GM18909 (cell line): ENCODE results near the gene STX17.

Experiments used
- ATAC-seq: cut with Tn5 transposase; IDR thresholded peaks from one replicate; pipeline ENCODE4 v1.9.1; 2021; ENCODE audit warnings: mild to moderate bottlenecking; ENCODE audit not compliant: unreplicated experiment, poor library complexity

Gene STX17

DNA sequence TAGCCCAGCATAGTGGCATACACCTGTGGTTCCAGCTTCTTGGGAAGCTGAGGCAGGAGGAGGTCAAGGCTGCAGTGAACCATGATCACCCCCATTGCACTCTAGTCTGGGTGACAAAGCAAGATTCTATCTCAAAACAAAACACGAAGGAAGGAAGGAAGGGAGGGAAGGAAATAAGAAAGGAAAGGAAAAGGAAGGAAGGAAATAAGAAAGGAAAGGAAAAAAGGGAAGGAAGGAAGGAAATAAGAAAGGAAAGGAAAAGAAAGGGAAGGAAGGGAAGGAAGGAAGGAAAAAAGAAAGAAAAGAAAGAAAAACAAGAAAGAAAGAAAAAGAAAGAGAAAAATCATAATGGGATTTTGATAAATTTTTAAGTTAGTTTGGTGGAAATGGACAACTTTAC, 3.1 kb upstream of the STX17 start:
- no peak for ATAC-seq

DNA sequence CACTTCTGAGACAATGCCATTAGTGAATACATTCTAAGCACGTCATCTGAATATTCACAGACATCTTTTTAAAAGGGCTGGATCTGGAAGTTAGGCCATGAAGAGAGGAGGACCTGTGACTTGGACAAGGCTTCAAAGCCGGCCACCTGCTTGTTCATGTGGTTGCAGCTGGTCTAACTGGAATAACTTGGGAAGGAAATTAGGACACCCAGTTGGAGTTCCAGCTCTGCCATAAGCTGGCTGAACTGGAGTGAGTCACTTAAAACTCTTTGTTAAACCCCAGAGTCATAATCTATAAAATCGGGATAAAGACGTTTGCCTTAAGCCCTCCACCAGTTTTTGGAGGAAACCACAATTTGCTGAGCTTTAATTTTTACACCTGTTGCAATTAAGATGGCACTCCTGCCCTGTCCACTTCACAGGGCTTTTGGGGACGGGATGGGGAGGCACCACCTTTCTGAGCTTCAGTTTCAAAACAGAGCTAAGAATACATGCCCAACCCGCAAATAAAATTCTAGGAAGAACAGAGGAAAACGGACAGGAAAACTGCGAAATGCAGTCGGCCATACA, 536 bp upstream of the STX17 start:
- ATAC-seq, result peak; percentile 1

DNA sequence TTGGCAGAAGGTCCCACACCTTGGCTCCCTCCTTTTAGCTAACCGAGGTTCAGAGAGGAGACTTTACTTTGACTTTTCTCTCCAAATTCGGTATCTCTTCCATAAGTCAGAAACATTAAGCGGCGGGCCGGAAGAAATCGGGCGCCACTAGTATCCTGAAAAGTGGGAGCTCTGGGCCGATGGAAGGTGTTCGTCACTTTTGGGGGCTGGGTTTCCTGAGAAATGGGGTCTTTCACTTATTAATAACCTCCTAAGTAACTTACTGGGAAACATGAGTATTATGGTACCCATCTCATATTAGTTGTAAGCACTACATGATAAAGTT, 716 bp downstream of the STX17 start:
- no peak for ATAC-seq

DNA sequence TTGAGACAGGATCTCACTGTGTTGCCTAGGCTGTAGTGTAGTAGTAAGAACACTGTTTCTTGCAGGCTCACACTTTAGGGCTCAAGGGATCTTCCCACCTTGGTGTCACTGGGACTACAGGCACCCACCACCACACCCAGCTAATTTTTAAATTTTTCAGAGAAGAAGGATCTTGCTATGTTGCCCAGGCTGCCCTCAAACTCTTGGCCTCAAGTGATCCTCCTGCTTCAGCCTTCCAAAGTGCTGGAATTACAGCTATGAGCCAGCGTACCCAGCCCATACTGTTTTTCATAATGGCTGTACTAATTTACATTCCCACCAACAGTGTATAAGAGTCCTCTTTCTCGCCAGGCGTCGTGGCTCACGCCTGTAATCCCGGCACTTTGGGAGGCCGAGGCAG, 5.1 kb downstream of the STX17 start:
- no peak for ATAC-seq

DNA sequence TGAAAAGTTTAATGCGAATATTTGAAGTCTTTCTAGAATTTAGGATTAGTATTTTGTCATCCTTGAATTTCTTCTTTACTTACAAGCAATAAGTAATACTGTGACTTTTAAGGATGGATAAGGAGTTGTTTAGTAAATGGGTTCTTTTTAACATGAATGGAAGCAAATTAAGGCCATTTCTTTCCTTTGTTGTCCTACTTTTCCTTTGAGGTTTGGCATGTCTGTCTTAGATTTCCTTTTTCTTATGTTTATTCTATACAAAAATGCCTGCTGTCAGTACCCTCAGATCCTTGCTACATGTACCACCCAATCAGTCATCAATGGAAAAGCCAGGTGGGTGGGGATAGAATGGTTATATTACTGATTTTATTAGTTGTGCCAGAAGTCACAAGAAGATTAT, 10.2 kb downstream of the STX17 start:
- ATAC-seq, result no peak

DNA sequence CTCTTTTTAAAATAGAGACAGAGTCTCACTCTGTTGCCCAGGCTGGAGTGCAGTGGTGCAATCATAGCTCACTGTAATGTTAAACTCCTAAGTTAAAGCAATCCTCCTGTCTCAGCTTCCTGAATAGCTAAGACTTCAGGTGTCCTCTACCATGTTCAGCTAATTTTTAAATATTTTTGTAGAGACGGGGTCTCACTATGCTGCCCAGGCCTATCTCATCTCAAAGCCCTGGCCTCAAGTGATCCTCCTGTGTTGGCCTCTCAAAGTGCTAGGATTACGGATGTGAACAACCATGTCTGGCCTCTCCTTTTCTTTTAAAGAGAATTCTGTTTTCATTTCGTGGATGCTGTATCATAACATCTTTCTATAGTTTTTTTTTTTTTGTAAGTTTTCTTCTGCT, 11.7 kb downstream of the STX17 start:
- no peak for ATAC-seq

- no peak for ATAC-seq
Observed at GRCh38 chr9:99919930-99920329, 13.5 kb downstream of the STX17 start.

- no peak for ATAC-seq
Observed at GRCh38 chr9:99921875-99922710, 15.6 kb downstream of the STX17 start.

DNA sequence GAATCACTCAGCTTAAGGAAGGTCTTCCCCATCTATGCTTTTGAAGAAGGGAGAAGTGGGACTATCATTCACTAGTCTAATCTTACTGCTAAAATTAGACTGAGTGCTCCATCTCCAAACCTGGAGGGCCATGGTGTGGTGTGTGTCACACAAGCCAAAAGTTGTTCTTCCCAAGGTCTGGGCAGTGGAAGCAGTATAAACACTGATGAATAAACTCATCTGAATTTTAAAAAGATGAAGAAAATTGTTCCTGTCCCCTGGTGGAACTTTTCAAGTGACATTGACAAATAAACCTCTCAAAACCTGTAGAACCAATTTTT, 16.2 kb downstream of the STX17 start:
- ATAC-seq, result no peak

DNA sequence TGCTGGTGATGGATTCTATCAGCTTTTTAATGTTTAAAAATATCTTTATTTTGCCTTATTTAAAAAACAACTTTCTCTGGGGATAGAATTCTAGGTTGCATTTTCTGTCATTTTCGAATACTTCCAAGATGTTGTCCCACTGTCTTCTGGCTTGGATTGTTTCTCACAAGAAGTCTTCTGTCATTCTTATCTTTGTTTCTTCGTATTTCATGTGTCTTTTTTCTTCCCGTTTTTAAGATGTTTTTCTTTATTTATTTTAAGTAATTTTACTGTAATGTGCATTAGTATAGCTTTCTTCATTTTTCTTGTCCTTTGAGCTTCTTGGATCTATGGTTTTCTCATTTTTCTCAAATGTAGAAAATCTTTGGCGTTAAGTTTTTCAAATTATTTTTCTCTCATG, 19.1 kb downstream of the STX17 start:
- ATAC-seq, result no peak

DNA sequence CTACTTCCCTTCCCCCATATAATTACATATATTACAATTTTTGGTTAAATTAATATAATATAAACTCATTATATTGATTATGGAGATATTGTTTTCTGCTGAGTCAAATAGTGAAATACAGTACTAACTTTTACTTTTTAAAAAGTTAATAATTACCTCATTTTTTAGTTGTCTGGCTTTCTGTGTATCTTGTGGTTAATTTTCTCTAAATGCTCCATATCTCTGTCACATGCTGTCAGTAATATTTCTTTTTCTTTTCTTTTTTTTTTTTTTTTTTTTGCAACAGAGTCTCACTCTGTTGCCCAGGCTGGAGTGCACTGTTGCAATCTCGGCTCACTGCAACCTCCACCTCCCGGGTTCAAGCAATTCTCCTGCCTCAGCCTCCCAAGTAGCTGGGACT, 23.2 kb downstream of the STX17 start:
- ATAC-seq, result no peak

DNA sequence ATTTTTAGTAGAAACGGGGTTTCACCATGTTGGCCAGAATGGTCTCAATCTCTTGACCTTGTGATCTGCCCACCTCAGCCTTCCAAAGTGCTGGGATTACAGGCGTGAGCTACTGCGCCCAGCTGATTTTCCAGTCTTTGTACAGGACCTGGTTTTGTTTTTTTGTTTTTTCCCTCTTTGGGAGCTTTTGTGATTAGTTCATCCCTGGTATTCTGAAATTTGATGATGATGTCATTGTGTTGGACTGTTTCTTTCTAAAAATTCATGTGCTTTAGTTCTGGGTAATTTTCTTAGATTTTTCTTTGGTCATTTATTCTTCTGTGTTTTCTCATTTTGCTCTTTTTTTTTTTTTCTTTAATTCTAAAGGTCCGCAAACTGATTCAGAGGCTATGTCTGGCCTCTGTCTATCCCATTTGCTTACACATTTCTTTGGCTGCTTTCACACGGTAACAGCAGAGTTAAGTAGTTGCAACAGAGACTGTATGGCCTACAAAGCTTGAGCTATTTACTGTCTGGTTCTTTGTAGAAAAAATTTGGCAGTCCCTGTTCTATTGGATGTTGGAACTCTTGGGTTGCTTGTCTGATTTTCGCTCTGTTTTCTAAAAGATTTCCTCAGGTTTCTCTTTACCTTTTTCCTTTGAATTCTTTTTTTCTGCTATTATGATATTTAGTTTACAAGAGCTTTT, 24.8 kb downstream of the STX17 start:
- no peak for ATAC-seq

DNA sequence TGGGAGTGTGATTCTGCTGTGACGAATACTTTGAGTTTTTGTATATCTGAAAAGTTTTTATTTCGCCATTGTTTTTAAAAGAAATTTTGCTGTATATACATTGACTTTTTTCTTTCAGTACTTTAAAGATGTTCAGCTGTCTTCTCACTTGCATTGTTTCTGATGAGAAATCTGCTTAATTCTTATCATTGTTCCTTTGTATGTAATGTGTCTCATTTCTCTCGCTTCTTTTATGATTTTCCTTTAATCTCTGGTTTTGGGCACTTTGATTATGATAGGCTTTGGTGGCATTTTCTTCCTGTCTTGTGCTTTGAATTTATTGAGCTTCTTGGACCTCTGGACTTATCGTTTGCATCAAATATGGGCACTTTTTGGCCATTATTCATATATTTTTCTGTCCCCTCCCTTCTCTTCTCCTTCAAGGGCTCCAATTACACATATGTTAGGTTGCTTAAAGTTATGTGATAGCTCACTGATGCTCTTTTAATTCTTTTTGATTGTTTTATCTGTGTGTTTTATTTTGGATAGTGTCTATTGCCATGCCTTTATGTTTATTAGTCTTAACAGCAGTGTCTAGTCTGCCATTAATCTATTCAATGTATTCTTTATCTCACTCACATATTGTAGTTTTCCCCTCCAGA, 30.6 kb downstream of the STX17 start:
- no peak for ATAC-seq

DNA sequence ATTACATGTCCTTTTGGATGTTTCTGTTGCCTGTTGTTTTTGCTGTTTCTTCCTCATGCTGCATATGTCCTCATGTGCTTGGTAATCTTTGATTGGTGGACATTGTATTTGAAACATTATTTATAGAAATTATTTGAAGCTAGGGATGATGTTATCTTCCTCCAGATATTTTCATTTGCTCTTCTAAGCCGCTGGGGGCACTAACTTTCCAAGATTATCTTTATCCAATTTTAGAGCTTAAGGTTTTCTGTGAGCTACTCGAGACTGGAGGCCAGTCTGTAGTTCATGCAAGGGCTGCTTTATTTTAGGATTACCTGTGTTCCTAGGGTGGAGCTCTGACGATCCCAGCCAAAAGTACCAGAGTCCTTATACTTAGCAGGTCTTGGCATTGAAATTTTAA, 40.9 kb downstream of the STX17 start:
- no peak for ATAC-seq

- ATAC-seq, result no peak
Observed at GRCh38 chr9:99948482-99948881, 42.0 kb downstream of the STX17 start.

DNA sequence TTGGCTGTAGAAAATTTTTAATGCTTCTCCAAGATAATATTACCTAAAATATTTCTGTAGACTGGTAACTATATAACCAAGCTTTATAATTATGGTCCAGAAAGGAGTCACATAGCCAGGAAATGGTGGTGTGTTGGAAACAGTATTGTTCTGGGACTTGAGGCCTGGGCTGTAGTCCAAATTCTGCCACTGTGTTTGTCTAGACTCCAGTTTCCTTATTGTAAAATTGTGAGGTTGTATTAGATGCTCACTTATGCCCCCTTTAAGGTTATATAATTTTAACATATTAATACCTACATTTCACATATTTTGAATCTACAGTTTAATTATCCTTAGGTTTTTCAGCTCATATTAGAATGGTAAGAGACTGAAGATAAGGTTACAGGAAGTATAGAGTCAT, 42.4 kb downstream of the STX17 start:
- no peak for ATAC-seq

DNA sequence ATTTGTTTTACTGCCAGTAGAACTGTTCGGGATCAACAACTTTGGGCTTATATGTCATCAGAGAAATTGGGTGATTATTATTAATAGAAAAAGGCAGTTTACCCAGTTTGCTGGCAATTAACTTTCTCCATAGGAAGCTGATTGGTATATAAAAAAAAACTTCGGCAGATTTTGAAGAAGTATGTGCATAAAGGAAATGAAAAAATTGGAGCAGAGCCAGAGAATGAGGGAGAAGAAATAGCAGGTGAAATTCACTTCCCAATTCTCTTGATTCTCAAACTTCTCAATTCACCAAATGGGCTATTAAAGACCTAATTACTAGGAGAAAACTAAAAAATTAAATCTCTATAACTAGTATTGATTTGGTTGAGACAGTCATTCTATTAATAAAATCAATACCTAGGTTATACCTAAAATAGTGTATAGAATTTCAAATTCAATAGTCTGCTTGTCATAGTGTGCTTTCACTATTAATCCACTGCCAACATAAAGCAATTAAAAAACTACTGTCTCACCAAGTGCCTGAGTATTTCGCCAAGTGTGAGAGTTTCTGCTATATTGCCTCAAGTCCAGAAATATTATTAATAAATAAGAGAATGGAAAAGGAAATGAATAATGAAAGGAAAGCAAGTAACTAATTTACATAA, 47.5 kb downstream of the STX17 start:
- peak; percentile 42 for ATAC-seq

- ATAC-seq, result no peak
Observed at GRCh38 chr9:99954819-99955218, 48.4 kb downstream of the STX17 start.

DNA sequence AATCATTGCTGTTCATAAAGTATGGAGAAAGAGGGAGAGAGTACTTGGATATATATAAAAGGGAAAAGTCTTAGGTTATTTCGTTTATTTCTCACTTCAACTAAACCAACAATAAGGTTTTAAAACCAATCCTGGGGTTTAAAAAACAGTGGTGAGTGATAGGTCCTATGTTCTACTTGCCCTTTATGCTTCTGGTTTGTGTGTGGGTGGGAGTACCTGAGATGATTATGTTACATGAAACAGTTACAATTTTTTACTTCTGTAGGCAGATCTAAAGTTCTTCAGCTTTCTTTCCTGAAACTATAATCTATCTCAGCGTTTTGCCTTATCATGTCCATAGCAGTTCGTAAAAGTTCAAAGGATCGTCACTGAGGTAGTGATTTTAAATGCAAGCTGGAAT, 49.2 kb downstream of the STX17 start:
- ATAC-seq, result no peak

- ATAC-seq, result no peak
Observed at GRCh38 chr9:99962680-99963261, 56.3 kb downstream of the STX17 start.

GRCh38 chr9:99964336-99964735, 57.9 kb downstream of the STX17 start:
- ATAC-seq, result no peak
